DND-41 (cell line): ENCODE results near the gene KRT13.

ENCODE experiments used
- ATAC-seq: fragments of 200-7000 bp; cut with Tn5 transposase; 3 replicates; pipeline ENCODE4 v1.9.1; 2021; ENCODE audit warnings: low read depth; ENCODE audit not compliant: insufficient read depth
- DNase-seq: peaks from one replicate; pipeline ENCODE4 v3.0.0-alpha.2; 2020
- H2AFZ ChIP-seq: 2 replicates; pipeline ENCODE4 v1.6.0; 2012; ENCODE audit warnings: low read depth, low read length
- H3K27ac ChIP-seq: 2 replicates; pipeline ENCODE4 v1.5.1; 2012; ENCODE audit warnings: low read length, inconsistent platforms
- H3K27me3 ChIP-seq: fragments of 200-600 bp; sonication (generic); 2 replicates; pipeline ENCODE4 v1.6.0; 2012; ENCODE audit warnings: low read length, mild to moderate bottlenecking, inconsistent platforms; ENCODE audit not compliant: insufficient read depth, poor library complexity
- H3K36me3 ChIP-seq: 2 replicates; pipeline ENCODE4 v1.5.1; 2012; ENCODE audit warnings: low read length, inconsistent platforms; ENCODE audit not compliant: insufficient read depth
- H3K4me1 ChIP-seq: 2 replicates; pipeline ENCODE4 v1.5.1; 2012; ENCODE audit warnings: mild to moderate bottlenecking, low read length; ENCODE audit not compliant: insufficient read depth
- H3K4me2 ChIP-seq: 2 replicates; pipeline ENCODE4 v1.6.0; 2012; ENCODE audit warnings: mild to moderate bottlenecking, moderate library complexity, low read length, inconsistent platforms; ENCODE audit not compliant: insufficient read depth
- H3K4me3 ChIP-seq, 2 experiments: fragments of 200-600 bp in 1 of 2; shearing (Covaris generic) in 1 of 2; 2 replicates each; pipeline ENCODE4 v1.5.1; 2012 to 2016; ENCODE audit warnings: inconsistent platforms in 2 of 2, low read length in 2 of 2, mild to moderate bottlenecking in 2 of 2, low read depth in 1 of 2, moderate library complexity in 1 of 2
- H3K79me2 ChIP-seq: 2 replicates; pipeline ENCODE4 v1.6.0; 2012; ENCODE audit warnings: low read length, inconsistent platforms; ENCODE audit not compliant: insufficient read depth
- H3K9ac ChIP-seq: 2 replicates; pipeline ENCODE4 v1.6.0; 2012; ENCODE audit warnings: low read depth, mild to moderate bottlenecking, inconsistent platforms, low read length, moderate library complexity
- H3K9me3 ChIP-seq: 2 replicates; pipeline ENCODE4 v1.5.1; 2012; ENCODE audit warnings: low read length, moderate library complexity, mild to moderate bottlenecking, inconsistent platforms; ENCODE audit not compliant: insufficient read depth, severe bottlenecking
- H4K20me1 ChIP-seq: 2 replicates; pipeline ENCODE4 v1.6.0; 2012; ENCODE audit warnings: low read length; ENCODE audit not compliant: insufficient read depth
- EZH2 ChIP-seq: IDR thresholded peaks from 3 replicates; pipeline ENCODE4 v1.6.1; 2012; ENCODE audit warnings: borderline replicate concordance, low read depth, mild to moderate bottlenecking, moderate library complexity, low read length, inconsistent platforms; ENCODE audit not compliant: severe bottlenecking
- TF ChIP-seq, protein P1 (sequence below): IDR thresholded peaks from 2 replicates; pipeline ENCODE4 v1.5.1; 2012; ENCODE audit warnings: borderline replicate concordance, low read length, moderate library complexity, mild to moderate bottlenecking; ENCODE audit not compliant: poor library complexity, severe bottlenecking; ENCODE audit errors: extremely low read depth

Gene KRT13

DNA sequence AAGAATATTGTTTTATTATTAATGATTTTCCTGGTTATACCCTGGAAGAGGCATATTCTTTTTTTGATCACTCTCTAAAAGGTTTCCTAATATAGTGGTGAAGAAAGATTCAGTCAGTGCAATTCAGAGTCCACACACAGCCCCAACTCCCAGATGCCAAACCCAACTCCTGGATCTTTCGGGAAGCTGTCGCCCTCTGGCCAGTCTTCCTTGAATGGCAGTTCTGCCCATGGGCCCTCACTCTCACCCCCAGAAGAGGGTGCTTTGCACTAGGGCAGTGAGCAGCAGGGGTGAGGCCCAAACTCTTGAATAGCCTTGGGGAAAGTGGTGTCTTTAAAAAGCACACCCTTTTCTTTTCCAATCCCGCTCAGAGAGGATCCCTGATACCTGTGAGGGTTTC, 49.2 kb downstream of the KRT13 start:
- ATAC-seq: no peak
- no peak overlapping the region for H3K4me3 ChIP-seq
- H3K79me2 ChIP-seq: no peaks in the 10 kb centered on the region
- H3K9me3 ChIP-seq: no peaks in the 10 kb centered on the region
- no peak for TF ChIP-seq EZH2
- TF ChIP-seq, protein P1, sequence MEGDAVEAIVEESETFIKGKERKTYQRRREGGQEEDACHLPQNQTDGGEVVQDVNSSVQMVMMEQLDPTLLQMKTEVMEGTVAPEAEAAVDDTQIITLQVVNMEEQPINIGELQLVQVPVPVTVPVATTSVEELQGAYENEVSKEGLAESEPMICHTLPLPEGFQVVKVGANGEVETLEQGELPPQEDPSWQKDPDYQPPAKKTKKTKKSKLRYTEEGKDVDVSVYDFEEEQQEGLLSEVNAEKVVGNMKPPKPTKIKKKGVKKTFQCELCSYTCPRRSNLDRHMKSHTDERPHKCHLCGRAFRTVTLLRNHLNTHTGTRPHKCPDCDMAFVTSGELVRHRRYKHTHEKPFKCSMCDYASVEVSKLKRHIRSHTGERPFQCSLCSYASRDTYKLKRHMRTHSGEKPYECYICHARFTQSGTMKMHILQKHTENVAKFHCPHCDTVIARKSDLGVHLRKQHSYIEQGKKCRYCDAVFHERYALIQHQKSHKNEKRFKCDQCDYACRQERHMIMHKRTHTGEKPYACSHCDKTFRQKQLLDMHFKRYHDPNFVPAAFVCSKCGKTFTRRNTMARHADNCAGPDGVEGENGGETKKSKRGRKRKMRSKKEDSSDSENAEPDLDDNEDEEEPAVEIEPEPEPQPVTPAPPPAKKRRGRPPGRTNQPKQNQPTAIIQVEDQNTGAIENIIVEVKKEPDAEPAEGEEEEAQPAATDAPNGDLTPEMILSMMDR: no peak
- no peaks in the 10 kb centered on the region for H3K4me1 ChIP-seq
- peaks cover 5% of the 10 kb centered on the region for H3K27me3 ChIP-seq
- H3K27ac ChIP-seq: no peak overlapping the region
- no peaks in the 10 kb centered on the region for H4K20me1 ChIP-seq
- H3K36me3 ChIP-seq: no peaks in the 10 kb centered on the region
- no peak overlapping the region for H3K4me2 ChIP-seq
- no peak overlapping the region for H2AFZ ChIP-seq
- no peak for DNase-seq
- no peak overlapping the region for H3K9ac ChIP-seq

DNA sequence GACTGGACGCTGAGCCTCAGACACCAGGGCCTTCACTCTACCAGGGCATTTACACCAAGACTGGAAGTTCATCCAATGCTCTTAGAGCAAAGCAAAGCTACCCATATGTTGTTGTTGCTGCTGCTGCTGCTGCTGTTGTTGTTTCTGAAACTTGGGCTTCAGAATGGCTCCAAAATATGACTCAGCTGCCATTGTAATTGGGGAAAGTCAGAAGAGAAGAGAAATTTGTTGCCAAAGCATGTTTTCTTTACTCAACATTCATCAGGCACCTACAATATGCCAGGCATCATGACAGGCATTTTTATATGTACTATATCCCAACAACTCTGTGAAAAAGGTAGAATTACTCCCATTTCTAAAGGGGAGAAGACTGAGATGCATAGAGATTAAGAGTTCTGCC, 50.2 kb downstream of the KRT13 start:
- peaks cover 5% of the 10 kb centered on the region for H3K27me3 ChIP-seq
- no peak overlapping the region for H3K9ac ChIP-seq
- H2AFZ ChIP-seq: no peak overlapping the region
- H3K79me2 ChIP-seq: no peaks in the 10 kb centered on the region
- DNase-seq: no peak
- H3K36me3 ChIP-seq: no peaks in the 10 kb centered on the region
- H3K27ac ChIP-seq: no peak overlapping the region
- H3K9me3 ChIP-seq: no peaks in the 10 kb centered on the region
- no peaks in the 10 kb centered on the region for H3K4me1 ChIP-seq
- no peak overlapping the region for H3K4me3 ChIP-seq
- no peak overlapping the region for H3K4me2 ChIP-seq
- TF ChIP-seq EZH2: no peak
- TF ChIP-seq, protein P1: no peak
- H4K20me1 ChIP-seq: no peaks in the 10 kb centered on the region
- no peak for ATAC-seq

DNA sequence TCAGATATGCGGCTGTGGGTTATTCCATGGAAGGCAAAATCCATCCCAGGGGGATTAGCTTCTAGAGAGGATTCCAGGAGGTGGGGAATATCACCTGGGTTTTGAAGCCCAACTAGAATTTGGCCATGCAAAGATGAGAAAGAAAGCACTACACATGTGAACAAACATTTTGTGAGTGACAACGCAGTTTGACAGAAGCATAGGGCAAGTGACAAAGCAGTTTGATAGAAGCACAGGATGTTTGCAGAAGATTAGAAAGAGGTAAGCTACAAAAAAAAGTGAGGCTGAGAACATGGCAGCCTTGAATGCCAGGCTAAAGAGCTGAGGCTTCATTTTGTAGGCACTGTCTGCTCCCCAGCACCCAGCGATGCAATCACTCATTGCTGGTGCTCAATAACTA, 52.3 kb downstream of the KRT13 start:
- Histone ChIP-seq H3K27ac (no peak overlapping the region), H3K79me2 (no peaks in the 10 kb centered on the region), H3K27me3 (peaks cover 11% of the 10 kb centered on the region), H4K20me1 (no peaks in the 10 kb centered on the region), H3K4me3 (no peak overlapping the region), H3K9me3 (no peaks in the 10 kb centered on the region), H3K4me2 (no peak overlapping the region), H2AFZ (no peak overlapping the region), H3K9ac (no peak overlapping the region), H3K4me1 (no peaks in the 10 kb centered on the region), H3K36me3 (no peaks in the 10 kb centered on the region)
- DNase-seq: no peak
- ATAC-seq: no peak
- TF ChIP-seq, protein P1: no peak
- no peak for TF ChIP-seq EZH2

DNA sequence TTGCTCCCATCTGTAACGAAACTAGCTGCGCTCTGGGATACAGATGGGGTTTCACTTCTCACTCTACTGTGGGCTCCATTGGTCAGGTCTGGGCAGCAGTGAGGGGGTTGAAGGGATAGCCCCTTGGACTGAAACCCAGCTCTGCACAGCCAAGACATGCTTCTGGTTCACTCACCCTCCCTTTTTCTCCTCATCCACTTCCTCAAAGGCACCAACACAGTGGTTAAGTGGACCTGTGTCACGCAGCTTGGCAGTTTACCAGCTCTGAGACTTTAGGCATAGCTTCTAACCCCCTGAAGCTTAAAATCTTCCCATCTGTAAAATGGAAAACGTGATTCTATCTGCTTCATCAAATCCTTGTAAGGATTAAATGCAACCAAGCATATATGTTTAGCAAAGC, 53.1 kb downstream of the KRT13 start:
- Histone ChIP-seq H3K27me3 (peaks cover 11% of the 10 kb centered on the region), H3K79me2 (no peaks in the 10 kb centered on the region), H2AFZ (no peak overlapping the region), H3K9ac (no peak overlapping the region), H3K4me1 (no peaks in the 10 kb centered on the region), H4K20me1 (no peaks in the 10 kb centered on the region), H3K36me3 (no peaks in the 10 kb centered on the region), H3K4me3 (no peak overlapping the region), H3K27ac (no peak overlapping the region), H3K9me3 (no peaks in the 10 kb centered on the region), H3K4me2 (no peak overlapping the region)
- TF ChIP-seq, protein P1: no peak
- no peak for TF ChIP-seq EZH2
- no peak for ATAC-seq
- DNase-seq: no peak
